CD4-positive, alpha-beta T cell (primary cell): ENCODE results near the gene SREBF2. TPM values are rescaled to one million over a fixed set of nuclear protein-coding genes. Genes with fewer than 3 reads are reported as not detected.

Source experiments
- ATAC-seq: fragments of 200-7000 bp; cut with Tn5 transposase; one replicate; pipeline ENCODE4 v1.10.0; 2022; ENCODE audit warnings: mild to moderate bottlenecking; ENCODE audit not compliant: poor library complexity
- CTCF ChIA-PET: fragments of 350-600 bp; sonication (Branson Sonifier 250); formaldehyde crosslinking; loops from one replicate; lab custom pipeline; 2021; ENCODE audit warnings: antibody characterized with exemption, inconsistent platforms; lab: Charles Lee
- POLR2A ChIA-PET: fragments of 350-600 bp; sonication (Branson Sonifier 250); formaldehyde crosslinking; loops from one replicate; lab custom pipeline; 2021; ENCODE audit warnings: antibody characterized with exemption, inconsistent platforms; lab: Charles Lee
- DNase-seq, 14 experiments: peaks; one replicate each; pipeline ENCODE4 v3.0.0-alpha.2; 2013 to 2020; ENCODE audit warnings: mixed read lengths in 2 of 14
- H3K27ac ChIP-seq, 2 donors: one replicate each; pipeline versions ENCODE4 v1.5.1 to v1.7.0; 2013; ENCODE audit warnings: low read length in 2 of 2, low read depth in 1 of 2, mild to moderate bottlenecking in 1 of 2
- H3K27me3 ChIP-seq, 2 experiments: 1 replicate in 1 of 2; 2 replicates in 1 of 2; pipeline versions ENCODE4 v1.6.1 to v1.7.0; 2013; ENCODE audit warnings: low read length in 2 of 2, control low read depth in 1 of 2, mild to moderate bottlenecking in 1 of 2, moderate library complexity in 1 of 2; ENCODE audit not compliant: insufficient read depth in 2 of 2, control insufficient read depth in 1 of 2
- H3K36me3 ChIP-seq: one replicate; pipeline ENCODE4 v1.6.1; 2013; ENCODE audit warnings: low read length, control low read depth; ENCODE audit not compliant: insufficient read depth
- H3K4me1 ChIP-seq: one replicate; pipeline ENCODE4 v1.6.1; 2013; ENCODE audit warnings: low read length, control low read depth; ENCODE audit not compliant: insufficient read depth
- H3K4me3 ChIP-seq: one replicate; pipeline ENCODE4 v1.5.1; 2013; ENCODE audit warnings: mild to moderate bottlenecking, low read length, moderate library complexity
- H3K9me3 ChIP-seq, 2 experiments: 1 replicate in 1 of 2; 2 replicates in 1 of 2; pipeline versions ENCODE4 v1.6.1 to v1.7.0; 2013; ENCODE audit warnings: low read length in 2 of 2, mild to moderate bottlenecking in 2 of 2, control low read depth in 1 of 2, moderate library complexity in 1 of 2; ENCODE audit not compliant: control insufficient read depth in 1 of 2, insufficient read depth in 1 of 2
- H3K27ac Mint-ChIP-seq: one replicate; pipeline ENCODE4 v1.8.0; 2020; ENCODE audit warnings: mixed read lengths
- H3K27me3 Mint-ChIP-seq: one replicate; pipeline ENCODE4 v1.8.0; 2021; ENCODE audit warnings: mixed read lengths
- H3K36me3 Mint-ChIP-seq: one replicate; pipeline ENCODE4 v1.8.0; 2021; ENCODE audit warnings: low read depth, mixed read lengths
- H3K4me1 Mint-ChIP-seq: one replicate; pipeline ENCODE4 v1.8.0; 2021; ENCODE audit warnings: low read depth, mixed read lengths
- H3K4me3 Mint-ChIP-seq: one replicate; pipeline ENCODE4 v1.8.0; 2020; ENCODE audit warnings: mild to moderate bottlenecking, mixed read lengths
- H3K9me3 Mint-ChIP-seq: one replicate; pipeline ENCODE4 v1.8.0; 2020; ENCODE audit warnings: mixed read lengths
- CTCF ChIP-seq: fragments of 200-600 bp; IDR thresholded peaks from one replicate; pipeline ENCODE4 v1.8.0; 2022; ENCODE audit warnings: antibody characterized with exemption, mild to moderate bottlenecking
- intact Hi-C, 2 experiments: fragments of 100-400 bp; cut with DNase I in 1 of 2; cut with micrococcal nuclease in 1 of 2; formaldehyde crosslinking; loops; one replicate each; pipeline versions ENCODE4 v1.15.1 to v1.9.0; 2023 to 2025; cut with DNase I, micrococcal nuclease
- total RNA-seq, 174 experiments: library from RNA in 2 of 174; stranded (reverse) in 2 of 174; gene quantifications; one replicate each; pipeline ENCODE4 v1.2.3 and lab custom pipeline; 2021 to 2026

Gene SREBF2
- total RNA-seq, 2 experiments from 2014 or later: 67.2 to 69.9 TPM

DNA sequence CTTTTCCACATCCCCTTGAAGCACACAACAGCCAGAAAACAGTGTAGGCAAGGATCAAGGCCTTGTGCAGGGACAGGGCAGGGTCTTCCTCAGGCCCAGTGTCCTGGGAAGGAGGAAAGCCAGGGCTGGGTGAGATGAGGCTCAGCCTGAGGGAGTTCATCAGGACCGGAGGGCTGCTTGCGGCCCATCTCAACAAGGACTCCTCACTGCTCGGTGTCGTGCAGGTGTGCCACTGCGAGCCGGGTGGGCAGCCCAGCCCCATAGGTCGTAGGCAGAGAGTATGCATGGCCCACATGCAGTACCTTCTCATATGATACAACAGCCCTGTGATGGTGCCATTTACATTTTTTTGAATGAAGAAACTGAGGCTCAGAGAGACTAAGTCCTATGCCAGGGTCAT, 69.1 kb downstream of the SREBF2 start:
- H3K36me3 Mint-ChIP-seq: peaks cover 52% of the 10 kb centered on the region
- ChIA-PET POLR2A (no interaction called here), CTCF (no interaction called here)
- peaks cover 59% of the 10 kb centered on the region for H3K36me3 ChIP-seq
- H3K27ac Mint-ChIP-seq: no peak overlapping the region
- intact Hi-C loops: no loop called here
- no peaks in the 10 kb centered on the region for H3K27me3 Mint-ChIP-seq
- ATAC-seq (no peak), DNase-seq (no peak)
- no peak overlapping the region for H3K4me3 Mint-ChIP-seq
- no peaks in the 10 kb centered on the region for H3K27me3 ChIP-seq
- TF ChIP-seq CTCF: no peak
- no peaks in the 10 kb centered on the region for H3K9me3 ChIP-seq
- no peaks in the 10 kb centered on the region for H3K9me3 Mint-ChIP-seq
- H3K27ac ChIP-seq: no peak overlapping the region
- H3K4me1 ChIP-seq: peaks cover 2% of the 10 kb centered on the region
- no peak overlapping the region for H3K4me3 ChIP-seq
- no peaks in the 10 kb centered on the region for H3K4me1 Mint-ChIP-seq

DNA sequence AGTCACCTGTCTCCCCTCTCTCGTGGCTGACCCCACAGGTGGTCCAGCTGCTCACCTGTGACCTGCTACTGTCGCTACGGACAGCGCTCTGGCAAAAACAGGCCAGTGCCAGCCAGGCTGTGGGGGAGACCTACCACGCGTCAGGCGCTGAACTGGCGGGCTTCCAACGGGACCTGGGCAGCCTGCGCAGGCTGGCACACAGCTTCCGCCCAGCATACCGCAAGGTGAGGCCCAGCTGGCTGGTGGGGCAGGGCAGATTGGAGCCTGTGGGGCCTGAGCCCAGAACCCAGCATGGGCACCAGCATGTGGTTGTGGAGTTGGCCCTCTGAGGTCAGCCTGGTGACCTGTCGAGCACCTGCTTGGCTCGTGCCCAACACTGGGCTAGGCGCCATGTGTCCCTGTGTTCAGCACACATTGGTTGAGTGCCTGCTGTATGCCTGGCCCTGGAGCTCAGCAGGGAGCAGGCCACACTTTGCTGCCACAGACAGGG, 70.1 kb downstream of the SREBF2 start:
- ChIA-PET CTCF (no interaction called here), POLR2A (no interaction called here)
- Histone ChIP-seq H3K36me3 (peaks cover 50% of the 10 kb centered on the region), H3K4me1 (peaks cover 8% of the 10 kb centered on the region), H3K4me3 (no peak overlapping the region), H3K27me3 (no peaks in the 10 kb centered on the region), H3K9me3 (no peaks in the 10 kb centered on the region), H3K27ac (no peak overlapping the region)
- Mint-ChIP-seq H3K27me3 (no peaks in the 10 kb centered on the region), H3K36me3 (peaks cover 43% of the 10 kb centered on the region), H3K27ac (no peak overlapping the region), H3K9me3 (no peaks in the 10 kb centered on the region), H3K4me1 (no peaks in the 10 kb centered on the region), H3K4me3 (no peak overlapping the region)
- intact Hi-C loops: no loop called here
- no peak for TF ChIP-seq CTCF
- no peak for DNase-seq
- no peak for ATAC-seq

GRCh38 chr22:41904450-41905410, 71.8 kb downstream of the SREBF2 start:
- ChIA-PET CTCF (no interaction called here), POLR2A (no interaction called here)
- Histone ChIP-seq H3K9me3 (peaks cover 0 to 4% of the 10 kb centered on the region in 2 experiments), H3K27ac (no peak overlapping the region), H3K36me3 (peaks cover 35% of the 10 kb centered on the region), H3K27me3 (peaks cover 0 to 8% of the 10 kb centered on the region in 2 experiments), H3K4me1 (peaks cover 26% of the 10 kb centered on the region), H3K4me3 (no peak overlapping the region)
- H3K27ac Mint-ChIP-seq: no peak overlapping the region
- peaks cover 25% of the 10 kb centered on the region for H3K36me3 Mint-ChIP-seq
- peaks cover 14% of the 10 kb centered on the region for H3K4me1 Mint-ChIP-seq
- ATAC-seq (no peak), DNase-seq (no peak)
- H3K4me3 Mint-ChIP-seq: no peak overlapping the region
- TF ChIP-seq CTCF: no peak
- peaks cover 12% of the 10 kb centered on the region for H3K27me3 Mint-ChIP-seq
- no peaks in the 10 kb centered on the region for H3K9me3 Mint-ChIP-seq
- intact Hi-C loops: no loop called here
